ENCODE results near the gene F2.
"Not testable (repeated sequence)": the region's sequence is repeated elsewhere in the genome, so short reads cannot be mapped to it uniquely, and the experiment has no call there.

F2 gene

GRCh38 chr11:46686886-46687795, 31.9 kb upstream of the F2 start:
- DNase-seq = no peak

DNA sequence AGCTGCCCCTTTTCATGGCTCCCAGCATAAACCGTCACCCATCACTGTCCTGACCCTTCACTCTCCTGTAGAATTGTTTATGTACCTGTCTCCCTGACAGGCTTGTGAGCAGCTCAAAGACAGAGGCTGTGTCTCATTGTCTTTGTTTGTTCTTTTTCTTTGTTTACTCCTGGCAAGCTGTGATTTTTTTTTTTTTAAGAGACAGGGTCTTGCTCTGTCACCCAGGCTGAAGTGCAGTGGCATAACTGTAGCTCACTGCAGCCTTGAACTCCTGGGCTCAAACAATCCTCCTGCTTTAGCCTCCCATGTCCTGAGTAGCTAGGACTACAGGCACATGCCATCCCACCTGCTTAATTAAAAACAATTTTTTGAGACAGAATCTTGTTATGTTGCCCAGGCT, 28.3 kb upstream of the F2 start:
- DNase-seq = no peak

GRCh38 chr11:46692450-46692849, 26.6 kb upstream of the F2 start:
- no peak for DNase-seq

DNA sequence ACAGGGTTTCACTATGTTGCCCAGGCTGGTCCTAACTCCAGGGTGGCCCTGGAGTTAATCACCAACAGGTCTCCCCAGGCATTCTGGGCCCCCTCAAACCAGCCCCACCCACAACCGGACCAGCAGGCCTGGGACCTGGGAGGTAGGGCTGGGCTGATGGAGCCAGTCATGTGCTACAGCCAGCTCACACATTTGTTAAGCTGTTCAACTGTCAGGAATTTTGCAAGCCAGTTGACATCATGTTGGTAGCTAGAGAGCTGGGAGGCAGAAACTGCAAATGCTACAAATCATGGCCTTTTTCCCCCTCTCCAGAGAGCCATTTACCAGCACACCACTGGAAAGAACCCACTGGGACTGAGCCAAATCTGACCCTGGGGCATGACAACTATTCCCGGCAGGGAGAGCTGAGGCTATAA, 25.4 kb upstream of the F2 start:
- no peak for DNase-seq

DNA sequence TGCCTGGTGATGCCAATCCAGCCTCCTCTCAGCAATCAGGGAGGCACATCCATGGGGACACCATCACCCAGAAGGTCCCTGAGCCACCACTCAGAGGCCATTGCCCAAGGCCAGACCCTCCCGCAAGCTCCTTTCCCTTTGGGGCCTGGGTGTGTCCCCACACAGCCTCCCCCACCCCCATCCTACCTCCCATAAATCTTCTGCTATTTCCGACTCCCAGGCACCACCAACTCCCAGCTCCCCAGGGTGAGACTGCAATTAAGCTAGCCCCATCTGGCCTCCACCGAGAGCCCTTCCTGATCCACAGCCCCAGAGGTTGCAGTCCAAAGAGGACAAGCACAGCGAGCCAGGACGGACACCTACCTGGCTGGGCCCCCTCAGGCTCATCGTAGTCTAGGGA, 24.9 kb upstream of the F2 start:
- no peak for DNase-seq

DNA sequence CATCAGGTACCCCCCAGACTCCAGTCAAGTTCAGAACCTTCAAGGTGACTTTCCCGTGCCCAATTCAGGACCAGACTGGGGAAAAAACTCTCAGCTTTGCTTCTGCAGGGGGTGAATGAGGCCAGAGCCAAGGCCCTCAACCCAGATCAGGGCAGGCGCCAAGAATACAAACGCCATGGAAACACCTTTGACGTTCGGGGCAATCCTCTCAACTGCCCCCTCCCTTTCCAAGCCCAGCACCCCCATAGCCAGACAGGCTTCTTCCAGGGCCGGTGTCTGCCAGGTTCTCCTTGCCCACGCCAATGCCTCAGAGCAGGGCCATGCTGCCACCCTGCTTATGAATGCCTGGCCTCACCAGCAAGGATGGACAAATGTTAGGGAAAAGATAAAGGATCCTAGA, 24.4 kb upstream of the F2 start:
- DNase-seq = no peak

DNA sequence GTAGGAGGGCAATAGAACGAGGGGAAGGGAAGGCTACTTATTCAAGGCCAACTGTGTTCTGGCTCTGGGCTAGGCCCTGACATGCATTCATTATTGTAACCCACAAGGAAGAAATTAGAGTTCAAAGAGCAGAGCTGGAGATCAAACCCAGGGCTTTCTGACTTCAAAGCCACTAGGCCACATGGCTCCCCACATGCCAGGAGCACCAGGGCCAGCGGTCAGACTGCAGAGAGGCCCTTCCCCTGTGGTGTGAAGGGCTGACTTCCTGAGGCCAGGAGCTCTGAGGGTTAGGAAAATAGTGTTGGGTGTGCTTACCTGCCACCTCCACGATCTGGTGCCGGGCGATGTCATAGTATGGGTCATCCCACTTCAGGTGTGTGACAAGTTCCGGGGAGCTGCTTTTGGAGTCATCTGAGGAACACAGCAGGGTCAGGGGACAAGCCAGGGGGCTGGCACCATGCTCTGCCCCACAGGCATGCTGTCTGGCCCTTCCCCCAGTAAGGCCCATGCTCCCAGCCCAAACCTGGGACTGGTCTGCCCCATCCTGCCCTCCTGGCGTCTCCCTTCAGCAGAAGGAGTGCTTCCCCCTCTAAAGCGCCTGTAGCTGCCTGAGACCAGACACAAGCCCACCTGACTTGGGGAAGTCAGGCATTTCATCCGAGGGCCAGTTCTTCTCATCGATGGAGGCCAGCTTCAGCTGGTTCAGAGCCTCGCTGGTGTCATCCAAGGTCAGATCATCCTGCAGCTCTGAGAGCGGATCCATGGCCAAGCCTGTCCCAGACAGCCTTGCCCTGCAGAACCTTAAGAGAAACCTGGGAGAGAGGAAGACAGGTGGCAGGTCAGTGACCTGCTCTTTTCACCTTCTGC, 23.4 kb upstream of the F2 start:
- DNase-seq = no peak

DNA sequence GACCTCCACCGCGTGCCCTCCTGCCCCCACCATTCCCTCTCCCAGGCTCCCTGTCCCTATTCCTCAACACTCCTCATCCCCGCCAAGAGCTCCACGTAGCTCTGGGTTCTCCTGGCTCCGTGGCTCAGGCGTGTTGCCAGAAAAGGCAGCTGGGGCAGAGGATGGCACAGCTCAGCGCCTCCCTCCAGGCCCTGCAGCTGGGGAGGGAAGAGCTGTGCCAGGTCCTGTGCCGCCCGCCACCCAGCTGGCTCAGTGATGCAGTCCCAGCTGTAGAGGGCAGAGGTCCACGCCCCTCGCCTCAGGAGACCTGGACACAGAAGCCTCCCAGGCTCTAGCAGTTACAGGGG, 22.8 kb upstream of the F2 start:
- DNase-seq = no peak

GRCh38 chr11:46697303-46697702, 21.7 kb upstream of the F2 start:
- DNase-seq = no peak

GRCh38 chr11:46697723-46698122, 21.3 kb upstream of the F2 start:
- no peak for DNase-seq

DNA sequence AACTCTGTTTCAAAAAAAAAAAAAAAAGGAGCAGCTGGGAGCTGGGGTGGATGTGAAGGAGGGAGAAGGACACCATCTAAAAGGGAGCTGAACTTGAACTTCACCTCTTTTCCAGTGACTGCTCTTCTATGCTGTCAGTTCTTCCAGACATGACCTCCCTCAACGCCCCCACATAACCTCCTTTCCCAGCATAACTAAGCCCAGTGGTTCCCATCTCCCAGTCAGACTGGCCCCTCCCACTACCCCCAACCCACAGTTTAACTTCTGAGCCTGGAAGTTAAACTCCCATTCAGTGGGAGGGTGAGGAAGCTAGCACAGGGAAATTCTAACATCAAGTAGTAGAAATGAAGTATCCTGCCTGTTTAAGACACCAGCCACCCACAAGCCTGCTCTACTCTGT, 20.4 kb upstream of the F2 start:
- DNase-seq = no peak

DNA sequence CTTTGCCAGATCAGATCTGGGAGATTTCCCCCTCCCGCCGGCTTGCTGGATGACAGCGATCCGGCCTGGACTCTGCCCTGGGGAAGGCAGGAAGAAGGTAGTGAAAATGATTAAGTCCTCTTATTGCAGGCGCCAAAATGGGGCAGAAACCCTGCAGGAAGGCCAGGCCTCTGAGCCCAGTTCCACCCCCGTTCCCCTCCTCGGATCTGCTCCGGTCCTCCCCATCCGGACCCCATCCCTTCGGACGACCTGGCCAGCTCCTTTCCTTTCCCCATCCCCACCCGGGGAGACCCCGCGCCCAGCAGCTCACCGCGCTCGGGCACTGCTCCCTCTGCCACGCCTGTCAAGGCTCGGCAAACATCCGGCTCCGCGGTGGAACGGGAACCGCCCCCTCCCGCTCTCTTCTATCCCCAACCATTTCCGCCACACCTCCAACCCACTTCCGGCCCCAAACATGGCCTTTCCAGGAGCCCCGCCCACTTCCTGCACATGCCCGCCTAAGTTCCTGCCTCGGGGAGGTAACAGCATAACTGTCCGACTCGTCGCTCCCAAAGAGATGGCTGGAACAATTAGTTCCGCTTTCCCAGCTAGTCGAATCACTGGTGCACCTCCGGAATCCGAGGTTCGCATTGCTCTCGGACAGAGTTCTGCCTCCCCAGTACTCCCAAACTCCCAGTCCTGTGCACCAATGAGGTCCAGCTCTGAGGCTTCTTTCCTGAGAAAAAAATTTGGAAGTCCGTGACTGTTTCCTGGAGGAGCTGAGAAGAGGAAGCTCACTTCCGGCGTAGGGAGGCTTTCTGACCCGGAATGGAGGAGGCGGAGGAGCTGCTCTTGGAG, 18.6 kb upstream of the F2 start, which contains the start of the genes ARHGAP1 and ZNF408:
Gene ARHGAP1 (minus strand): TSS at position 379 of the 837 bp plus-strand sequence. CDS start 4,512 bp downstream, outside the sequence.
Gene ZNF408 (plus strand): TSS at position 791 of the 837 bp plus-strand sequence. CDS start 17 bp downstream, at position 808.
- DNase-seq = peak; percentile 100

DNA sequence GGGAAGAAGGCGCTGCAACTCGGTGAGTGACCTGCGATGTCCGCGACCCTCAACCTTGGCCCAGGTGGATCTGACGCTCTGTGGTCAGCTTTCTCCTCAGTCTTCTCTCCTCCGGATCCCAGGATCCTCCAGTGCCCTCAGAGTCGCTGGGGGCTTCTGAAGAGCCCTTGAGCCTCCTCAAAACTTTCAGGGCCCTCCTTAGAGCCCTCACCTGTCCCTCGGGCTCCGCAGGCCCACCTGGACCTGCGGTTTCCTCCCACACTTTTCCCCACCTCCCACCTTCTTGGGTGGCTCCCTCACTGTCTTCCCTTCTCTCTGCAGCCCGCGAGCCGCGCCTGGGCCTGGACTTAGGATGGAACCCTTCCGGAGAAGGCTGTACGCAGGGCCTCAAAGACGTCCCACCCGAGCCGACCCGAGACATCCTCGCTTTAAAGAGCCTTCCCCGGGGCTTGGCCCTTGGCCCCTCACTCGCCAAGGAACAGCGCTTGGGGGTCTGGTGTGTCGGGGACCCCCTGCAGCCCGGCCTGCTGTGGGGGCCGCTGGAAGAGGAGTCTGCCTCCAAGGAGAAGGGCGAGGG, 17.8 kb upstream of the F2 start:
- peak; percentile 16 for DNase-seq

DNA sequence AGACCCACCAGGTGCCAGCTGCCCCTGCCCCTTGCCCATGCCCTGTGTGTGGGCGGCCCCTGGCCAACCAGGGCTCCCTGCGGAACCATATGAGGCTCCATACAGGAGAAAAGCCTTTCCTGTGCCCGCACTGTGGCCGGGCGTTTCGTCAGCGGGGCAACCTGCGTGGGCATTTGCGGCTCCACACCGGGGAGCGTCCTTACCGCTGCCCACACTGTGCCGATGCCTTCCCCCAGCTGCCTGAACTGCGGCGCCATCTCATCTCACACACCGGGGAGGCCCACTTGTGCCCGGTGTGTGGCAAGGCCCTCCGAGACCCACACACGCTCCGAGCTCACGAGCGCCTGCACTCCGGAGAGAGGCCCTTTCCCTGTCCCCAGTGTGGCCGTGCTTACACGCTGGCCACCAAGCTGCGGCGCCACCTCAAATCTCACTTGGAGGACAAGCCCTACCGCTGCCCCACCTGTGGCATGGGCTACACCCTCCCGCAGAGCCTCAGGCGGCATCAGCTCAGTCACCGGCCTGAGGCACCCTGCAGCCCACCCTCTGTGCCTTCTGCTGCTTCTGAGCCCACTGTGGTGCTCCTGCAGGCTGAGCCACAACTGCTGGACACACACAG, 13.8 kb upstream of the F2 start:
- DNase-seq = no peak

DNA sequence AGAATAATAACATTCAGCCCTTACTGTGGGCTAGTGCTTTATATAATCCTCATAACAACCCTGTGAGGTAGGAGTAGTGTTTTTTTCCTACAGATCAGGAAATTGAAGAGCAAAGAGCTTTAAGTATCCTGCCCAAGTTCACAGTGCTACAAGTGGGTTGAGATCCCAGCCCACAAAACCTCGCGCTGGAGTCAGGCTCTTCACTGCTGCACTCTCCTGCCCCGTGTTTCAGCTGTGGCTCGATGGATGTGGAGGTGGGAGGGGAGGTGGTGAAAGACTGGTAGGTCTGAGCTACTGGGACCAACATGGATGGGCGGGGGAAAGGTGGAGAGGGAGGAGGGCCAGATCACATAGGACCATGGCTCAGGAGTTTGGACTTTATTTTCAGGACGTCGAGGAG, 12.1 kb upstream of the F2 start:
- no peak for DNase-seq

- not testable (repeated sequence) for DNase-seq
Measured at GRCh38 chr11:46709351-46709750, 9.7 kb upstream of the F2 start.

- no peak for DNase-seq
Measured at GRCh38 chr11:46710821-46711269, 8.2 kb upstream of the F2 start.

GRCh38 chr11:46711303-46711702, 7.7 kb upstream of the F2 start:
- no peak for DNase-seq

DNA sequence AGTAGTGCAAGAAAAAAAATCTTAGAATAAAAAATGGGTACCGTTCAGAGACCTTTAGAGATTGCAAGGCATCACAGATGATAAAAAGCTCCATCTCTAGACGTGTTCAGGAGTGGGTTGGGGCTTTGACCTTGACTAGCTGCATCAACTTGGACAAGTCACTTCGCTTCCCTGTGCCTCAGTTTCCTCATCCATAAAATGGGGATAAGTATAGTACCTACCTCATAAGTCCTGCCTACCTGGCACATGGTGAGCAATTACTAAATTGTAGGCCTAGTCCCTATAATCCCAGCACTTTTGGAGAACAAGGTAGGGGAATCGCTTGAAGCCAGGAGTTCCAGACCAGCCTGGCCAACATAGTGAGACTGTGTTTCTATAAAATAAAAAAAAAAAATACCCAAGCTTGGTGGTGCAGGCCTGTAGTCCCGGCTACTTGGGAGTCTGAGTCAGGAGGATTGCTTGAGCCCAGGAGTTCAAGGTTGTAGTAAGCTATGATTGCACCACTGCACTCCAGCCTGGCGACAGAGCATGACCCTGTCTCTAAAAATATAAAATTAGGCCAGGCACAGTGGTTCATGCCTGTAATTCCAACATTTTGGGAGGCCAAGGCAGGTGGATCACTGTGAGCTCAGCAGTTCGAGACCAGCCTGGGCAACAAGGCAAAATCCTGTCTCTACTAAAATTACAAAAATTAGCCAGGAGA, 6.0 kb upstream of the F2 start:
- no peak for DNase-seq

- not testable (repeated sequence) for DNase-seq
Measured at GRCh38 chr11:46717825-46718154, 1.2 kb upstream of the F2 start.
